Mammary epithelial cell (primary cell): Measurements from ENCODE around the gene MYO7A.

Source experiments
- EZH2 ChIP-seq: IDR thresholded peaks from 2 replicates; pipeline ENCODE4 v1.6.1; 2012; ENCODE audit warnings: low read length, inconsistent platforms, borderline replicate concordance
- TF ChIP-seq, protein P1 (sequence below), 2 donors: IDR thresholded peaks in 1 of 2; conservative IDR thresholded peaks in 1 of 2; 2 replicates each; pipeline ENCODE4 v1.5.1; 2011 to 2012; ENCODE audit warnings: inconsistent platforms in 2 of 2, low read length in 2 of 2, mild to moderate bottlenecking in 2 of 2, control low read depth in 1 of 2, low read depth in 1 of 2; ENCODE audit not compliant: insufficient read depth in 1 of 2; ENCODE audit errors: extremely low read depth in 1 of 2

DNA sequence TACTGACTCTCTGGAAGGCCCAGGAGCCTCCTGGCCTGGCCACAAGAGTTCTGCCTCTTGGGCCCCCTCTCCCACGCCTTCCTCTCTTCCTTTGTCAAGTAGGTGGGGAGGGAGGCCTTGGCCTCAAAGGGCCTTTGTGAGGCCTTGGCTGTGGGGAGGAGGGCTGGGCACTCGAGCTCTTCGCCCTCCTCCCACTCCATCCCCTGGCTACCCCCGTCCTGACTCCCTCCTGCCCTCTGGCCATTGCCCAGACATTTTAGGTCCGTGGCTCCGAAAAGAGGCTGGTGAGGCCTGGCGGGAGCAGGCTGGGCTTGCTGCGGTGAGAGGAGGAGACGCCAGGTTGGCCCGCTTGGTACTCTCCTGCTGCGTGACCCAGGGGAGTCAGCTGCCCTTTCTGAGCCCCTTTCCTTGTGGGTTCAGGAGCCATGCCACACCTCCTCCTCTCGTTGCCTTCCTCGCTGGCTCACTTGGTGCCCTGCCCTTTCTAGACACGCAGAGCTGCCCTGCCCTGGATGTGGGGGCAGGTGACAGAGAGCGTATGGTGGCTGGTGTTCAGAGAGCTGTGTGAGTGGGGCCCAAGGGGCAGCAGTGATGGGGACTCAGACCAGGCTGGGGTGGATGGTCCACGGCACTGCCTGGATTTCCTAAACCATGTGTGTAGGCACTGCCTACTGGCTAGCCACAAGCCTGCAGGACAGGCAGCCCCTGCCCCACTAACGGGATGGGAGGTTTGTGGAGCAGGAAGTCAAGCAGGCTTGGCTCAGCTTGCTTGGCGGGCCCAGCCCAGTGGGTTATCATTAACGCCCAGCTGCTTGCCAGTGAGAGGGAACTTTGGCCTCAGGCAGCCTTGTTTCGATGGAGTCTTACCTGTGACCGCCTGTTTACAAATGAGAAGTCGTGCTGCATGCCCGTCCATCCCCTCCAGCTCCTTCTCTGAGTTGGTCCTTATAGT lies 41.2 kb upstream of the MYO7A start:
- TF ChIP-seq, protein P1, sequence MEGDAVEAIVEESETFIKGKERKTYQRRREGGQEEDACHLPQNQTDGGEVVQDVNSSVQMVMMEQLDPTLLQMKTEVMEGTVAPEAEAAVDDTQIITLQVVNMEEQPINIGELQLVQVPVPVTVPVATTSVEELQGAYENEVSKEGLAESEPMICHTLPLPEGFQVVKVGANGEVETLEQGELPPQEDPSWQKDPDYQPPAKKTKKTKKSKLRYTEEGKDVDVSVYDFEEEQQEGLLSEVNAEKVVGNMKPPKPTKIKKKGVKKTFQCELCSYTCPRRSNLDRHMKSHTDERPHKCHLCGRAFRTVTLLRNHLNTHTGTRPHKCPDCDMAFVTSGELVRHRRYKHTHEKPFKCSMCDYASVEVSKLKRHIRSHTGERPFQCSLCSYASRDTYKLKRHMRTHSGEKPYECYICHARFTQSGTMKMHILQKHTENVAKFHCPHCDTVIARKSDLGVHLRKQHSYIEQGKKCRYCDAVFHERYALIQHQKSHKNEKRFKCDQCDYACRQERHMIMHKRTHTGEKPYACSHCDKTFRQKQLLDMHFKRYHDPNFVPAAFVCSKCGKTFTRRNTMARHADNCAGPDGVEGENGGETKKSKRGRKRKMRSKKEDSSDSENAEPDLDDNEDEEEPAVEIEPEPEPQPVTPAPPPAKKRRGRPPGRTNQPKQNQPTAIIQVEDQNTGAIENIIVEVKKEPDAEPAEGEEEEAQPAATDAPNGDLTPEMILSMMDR (conservative IDR thresholded peaks at IDR 0.05 in 1 of 2, IDR thresholded peaks at IDR 0.05 in 1 of 2; ENCODE audit: extremely low read depth in 1 of 2, insufficient read depth in 1 of 2, low read depth in 1 of 2, low read length in 2 of 2): no peak
- TF ChIP-seq EZH2: no peak
